Measurements from ENCODE around the gene PRPSAP1. TPM values are rescaled to one million over a fixed set of nuclear protein-coding genes. Genes with fewer than 3 reads are reported as not detected.
A peak's percentile ranks its signal among the peaks of the same experiment; 100 is the strongest.
"Not testable (repeated sequence)": the region's sequence is repeated elsewhere in the genome, so short reads cannot be mapped to it uniquely, and the experiment has no call there.

The PRPSAP1 gene
- total RNA-seq, 1 experiment from 2014 or later, result 31.7 TPM

GRCh38 chr17:76327696-76328095, 26.0 kb downstream of the PRPSAP1 start:
- no peak for DNase-seq (ENCODE audit: low spot score)

- no peak for DNase-seq (ENCODE audit: low spot score)
Measured at GRCh38 chr17:76326306-76326705, 27.4 kb downstream of the PRPSAP1 start.

- no peak for DNase-seq (ENCODE audit: low spot score)
Measured at GRCh38 chr17:76318586-76318985, 35.1 kb downstream of the PRPSAP1 start.

GRCh38 chr17:76317535-76317934, 36.2 kb downstream of the PRPSAP1 start:
- no peak for DNase-seq (ENCODE audit: low spot score)

- no peak for DNase-seq (ENCODE audit: low spot score)
Measured at GRCh38 chr17:76314392-76315227, 39.1 kb downstream of the PRPSAP1 start.

- DNase-seq (ENCODE audit: low spot score), result no peak
Measured at GRCh38 chr17:76312735-76313134, 41.0 kb downstream of the PRPSAP1 start.

- DNase-seq (ENCODE audit: low spot score), result no peak
Measured at GRCh38 chr17:76309461-76309860, 44.3 kb downstream of the PRPSAP1 start.

GRCh38 chr17:76307966-76308338, 45.8 kb downstream of the PRPSAP1 start, which contains the start of gene QRICH2:
Gene QRICH2, minus strand, starts transcription at chr17:76308276. Its CDS starts 278 bp downstream, at chr17:76307998.
- no peak for DNase-seq (ENCODE audit: low spot score)

GRCh38 chr17:76307299-76307965, 46.3 kb downstream of the PRPSAP1 start:
- DNase-seq (ENCODE audit: low spot score), result no peak

GRCh38 chr17:76305135-76305454, 48.6 kb downstream of the PRPSAP1 start:
- not testable (repeated sequence) for DNase-seq (ENCODE audit: low spot score)

- no peak for DNase-seq (ENCODE audit: low spot score)
Measured at GRCh38 chr17:76304226-76305134, 49.2 kb downstream of the PRPSAP1 start.

- DNase-seq (ENCODE audit: low spot score), result no peak
Measured at GRCh38 chr17:76297436-76297835, 56.3 kb downstream of the PRPSAP1 start.

GRCh38 chr17:76296889-76297288, 56.8 kb downstream of the PRPSAP1 start:
- DNase-seq (ENCODE audit: low spot score), result no peak

- DNase-seq (ENCODE audit: low spot score), result no peak
Measured at GRCh38 chr17:76296186-76296585, 57.5 kb downstream of the PRPSAP1 start.

GRCh38 chr17:76293106-76293505, 60.6 kb downstream of the PRPSAP1 start:
- DNase-seq (ENCODE audit: low spot score), result no peak

- DNase-seq (ENCODE audit: low spot score), result no peak
Measured at GRCh38 chr17:76292567-76292966, 61.1 kb downstream of the PRPSAP1 start.

GRCh38 chr17:76281573-76282371, 71.9 kb downstream of the PRPSAP1 start:
- DNase-seq (ENCODE audit: low spot score), result no peak

GRCh38 chr17:76280650-76281049, 73.1 kb downstream of the PRPSAP1 start:
- DNase-seq (ENCODE audit: low spot score), result no peak

- no peak for DNase-seq (ENCODE audit: low spot score)
Measured at GRCh38 chr17:76279742-76280287, 73.9 kb downstream of the PRPSAP1 start.

GRCh38 chr17:76278952-76279741, 74.6 kb downstream of the PRPSAP1 start:
- DNase-seq (ENCODE audit: low spot score), result peak; percentile 91

All from HT-29 (cell line).